Neutrophil (primary cell): ENCODE measurements around the gene PRDM16.

Experiments
- H3K27ac ChIP-seq: fragments of 200-600 bp; sonication (generic); 2 replicates; pipeline ENCODE4 v1.5.1; 2016; ENCODE audit warnings: mild to moderate bottlenecking, moderate library complexity
- H3K27me3 ChIP-seq: fragments of 200-600 bp; sonication (generic); 2 replicates; pipeline ENCODE4 v1.6.0; 2016; ENCODE audit warnings: mild to moderate bottlenecking
- H3K36me3 ChIP-seq: fragments of 200-600 bp; sonication (generic); 2 replicates; pipeline ENCODE4 v1.5.1; 2017
- H3K4me1 ChIP-seq, 2 experiments: fragments of 200-600 bp in 1 of 2; sonication (generic) in 1 of 2; 1 replicate in 1 of 2; 2 replicates in 1 of 2; pipeline versions ENCODE4 v1.5.1 to v1.6.1; 2013 to 2016; ENCODE audit warnings: low read depth in 1 of 2, low read length in 1 of 2, mild to moderate bottlenecking in 1 of 2, moderate library complexity in 1 of 2; ENCODE audit not compliant: control insufficient read depth in 1 of 2, insufficient read depth in 1 of 2
- H3K4me3 ChIP-seq, 2 experiments: fragments of 200-600 bp in 1 of 2; sonication (generic) in 1 of 2; 1 replicate in 1 of 2; 2 replicates in 1 of 2; pipeline ENCODE4 v1.5.1; 2013 to 2016; ENCODE audit warnings: low read depth in 1 of 2, low read length in 1 of 2, mild to moderate bottlenecking in 1 of 2, moderate library complexity in 1 of 2
- H3K9me3 ChIP-seq: fragments of 200-600 bp; sonication (generic); 2 replicates; pipeline ENCODE4 v1.5.1; 2016
- TF ChIP-seq, protein P1 (sequence below): fragments of 200-600 bp; sonication (generic); IDR thresholded peaks from 2 replicates; pipeline ENCODE4 v1.5.1; 2016; ENCODE audit warnings: antibody characterized with exemption

Gene PRDM16

GRCh38 chr1:3188150-3188971, 119.4 kb downstream of the PRDM16 start:
- no peaks in the 10 kb centered on the region for H3K36me3 ChIP-seq
- no peak overlapping the region for H3K4me3 ChIP-seq
- H3K27me3 ChIP-seq: peaks cover 49% of the 10 kb centered on the region
- H3K9me3 ChIP-seq: no peaks in the 10 kb centered on the region
- H3K27ac ChIP-seq: no peak overlapping the region
- TF ChIP-seq, protein P1, sequence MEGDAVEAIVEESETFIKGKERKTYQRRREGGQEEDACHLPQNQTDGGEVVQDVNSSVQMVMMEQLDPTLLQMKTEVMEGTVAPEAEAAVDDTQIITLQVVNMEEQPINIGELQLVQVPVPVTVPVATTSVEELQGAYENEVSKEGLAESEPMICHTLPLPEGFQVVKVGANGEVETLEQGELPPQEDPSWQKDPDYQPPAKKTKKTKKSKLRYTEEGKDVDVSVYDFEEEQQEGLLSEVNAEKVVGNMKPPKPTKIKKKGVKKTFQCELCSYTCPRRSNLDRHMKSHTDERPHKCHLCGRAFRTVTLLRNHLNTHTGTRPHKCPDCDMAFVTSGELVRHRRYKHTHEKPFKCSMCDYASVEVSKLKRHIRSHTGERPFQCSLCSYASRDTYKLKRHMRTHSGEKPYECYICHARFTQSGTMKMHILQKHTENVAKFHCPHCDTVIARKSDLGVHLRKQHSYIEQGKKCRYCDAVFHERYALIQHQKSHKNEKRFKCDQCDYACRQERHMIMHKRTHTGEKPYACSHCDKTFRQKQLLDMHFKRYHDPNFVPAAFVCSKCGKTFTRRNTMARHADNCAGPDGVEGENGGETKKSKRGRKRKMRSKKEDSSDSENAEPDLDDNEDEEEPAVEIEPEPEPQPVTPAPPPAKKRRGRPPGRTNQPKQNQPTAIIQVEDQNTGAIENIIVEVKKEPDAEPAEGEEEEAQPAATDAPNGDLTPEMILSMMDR: no peak
- H3K4me1 ChIP-seq: no peaks in the 10 kb centered on the region

GRCh38 chr1:3190256-3191041, 121.4 kb downstream of the PRDM16 start:
- Histone ChIP-seq H3K4me3 (no peak overlapping the region), H3K27me3 (peaks cover 28% of the 10 kb centered on the region), H3K9me3 (no peaks in the 10 kb centered on the region), H3K4me1 (no peaks in the 10 kb centered on the region), H3K27ac (no peak overlapping the region), H3K36me3 (no peaks in the 10 kb centered on the region)
- TF ChIP-seq, protein P1: no peak

DNA sequence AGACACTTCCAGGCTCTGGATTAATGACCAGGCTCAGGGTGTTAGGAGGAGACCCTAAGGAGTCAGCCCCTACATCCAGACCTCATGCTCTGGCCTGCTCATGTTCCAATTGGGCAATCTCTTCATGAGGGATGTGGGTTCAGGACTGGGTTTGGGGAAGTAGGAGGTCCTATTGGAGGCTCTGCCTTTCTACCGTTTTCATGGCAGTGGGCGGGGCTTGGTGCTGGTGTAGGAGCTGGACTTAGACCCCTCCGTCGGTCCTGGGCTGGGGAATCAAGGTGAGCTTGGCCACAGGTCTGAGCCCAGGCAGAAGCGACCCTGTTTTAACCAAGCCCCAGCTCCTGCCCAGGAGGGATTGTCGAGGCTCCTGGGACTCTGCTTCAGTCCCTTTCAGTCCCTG, 123.4 kb downstream of the PRDM16 start:
- TF ChIP-seq, protein P1: no peak
- Histone ChIP-seq H3K27ac (no peak overlapping the region), H3K27me3 (peaks cover 21% of the 10 kb centered on the region), H3K36me3 (no peaks in the 10 kb centered on the region), H3K4me3 (no peak overlapping the region), H3K4me1 (no peaks in the 10 kb centered on the region), H3K9me3 (no peaks in the 10 kb centered on the region)

DNA sequence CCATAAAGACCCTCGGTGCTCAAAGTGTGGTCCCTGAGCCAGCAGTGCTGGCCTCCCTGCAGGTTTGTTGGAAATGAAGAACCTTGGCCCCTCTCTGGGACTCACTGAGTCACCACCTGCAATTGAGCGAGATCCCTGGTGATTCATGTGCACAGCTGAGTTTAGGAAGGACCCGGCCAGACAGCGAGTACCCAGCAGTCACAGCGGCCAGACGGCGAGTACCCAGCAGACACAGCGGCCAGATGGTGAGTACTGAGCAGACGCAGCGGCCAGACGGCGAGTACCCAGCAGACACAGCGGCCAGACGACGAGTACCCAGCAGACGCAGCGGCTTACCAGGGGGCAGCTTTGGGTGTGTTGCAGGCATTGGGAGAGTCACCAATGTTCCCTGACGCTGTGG, 123.8 kb downstream of the PRDM16 start:
- TF ChIP-seq, protein P1: no peak
- no peak overlapping the region for H3K27ac ChIP-seq
- H3K27me3 ChIP-seq: peaks cover 18% of the 10 kb centered on the region
- H3K4me1 ChIP-seq: no peaks in the 10 kb centered on the region
- H3K9me3 ChIP-seq: no peaks in the 10 kb centered on the region
- H3K36me3 ChIP-seq: no peaks in the 10 kb centered on the region
- H3K4me3 ChIP-seq: no peak overlapping the region

- no peaks in the 10 kb centered on the region for H3K9me3 ChIP-seq
- TF ChIP-seq, protein P1: no peak
- H3K4me1 ChIP-seq: no peaks in the 10 kb centered on the region
- peaks cover 8% of the 10 kb centered on the region for H3K27me3 ChIP-seq
- H3K36me3 ChIP-seq: no peaks in the 10 kb centered on the region
- no peak overlapping the region for H3K4me3 ChIP-seq
- no peak overlapping the region for H3K27ac ChIP-seq
Observed at GRCh38 chr1:3193811-3194210, 124.8 kb downstream of the PRDM16 start.
